SH-SY5Y (cell line): ENCODE results near the gene MANSC1.

ENCODE experiments used
- GATA2 ChIP-seq: IDR thresholded peaks from 2 replicates; pipeline ENCODE4 v1.6.1; 2011; ENCODE audit warnings: mild to moderate bottlenecking, low read depth, low read length
- GATA3 ChIP-seq: IDR thresholded peaks from 2 replicates; pipeline ENCODE4 v1.6.1; 2011; ENCODE audit warnings: low read depth, mild to moderate bottlenecking, low read length, moderate library complexity

- no peak for TF ChIP-seq GATA3
- no peak for TF ChIP-seq GATA2
Measured at GRCh38 chr12:12353807-12354206, 3.8 kb upstream of the MANSC1 start.
